Measurements from ENCODE around the gene SDC3.

Gene SDC3

GRCh38 chr1:30875197-30875596, 33.4 kb downstream of the SDC3 start:
- Histone ChIP-seq H3K9ac (ENCODE audit: low read depth, low read length) (no peak overlapping the region), H3K27me3 (ENCODE audit: insufficient read depth, low read length, poor library complexity) (peaks cover 22% of the 10 kb centered on the region), H3K27ac (ENCODE audit: low read length) (no peak overlapping the region), H3K9me3 (ENCODE audit: insufficient read depth, low read length, severe bottlenecking) (peaks cover 13% of the 10 kb centered on the region), H3K4me1 (ENCODE audit: insufficient read depth, low read length) (no peaks in the 10 kb centered on the region), H2AFZ (ENCODE audit: low read depth, low read length) (no peak overlapping the region), H3K4me2 (ENCODE audit: insufficient read depth, low read length) (no peak overlapping the region), H3K4me3 (ENCODE audit: low read depth in 1 of 2, low read length in 2 of 2) (no peak overlapping the region), H3K79me2 (ENCODE audit: insufficient read depth, low read length) (no peaks in the 10 kb centered on the region), H3K36me3 (ENCODE audit: insufficient read depth, low read length) (no peaks in the 10 kb centered on the region), H4K20me1 (ENCODE audit: insufficient read depth, low read length) (peaks cover 11% of the 10 kb centered on the region; the same call in 1 of the 2 replicates)
- ATAC-seq (ENCODE audit: insufficient read depth, low read depth) (no peak), DNase-seq (no peak)
- TF ChIP-seq CTCF (IDR thresholded peaks at IDR 0.05; ENCODE audit: borderline replicate concordance, extremely low read depth, low read length, poor library complexity, severe bottlenecking) = no peak
- TF ChIP-seq EZH2 (IDR thresholded peaks at IDR 0.05; ENCODE audit: borderline replicate concordance, low read depth, low read length, severe bottlenecking) = no peak

GRCh38 chr1:30874176-30874575, 34.4 kb downstream of the SDC3 start:
- Histone ChIP-seq H3K27me3 (ENCODE audit: insufficient read depth, low read length, poor library complexity) (peaks cover 22% of the 10 kb centered on the region), H3K79me2 (ENCODE audit: insufficient read depth, low read length) (no peaks in the 10 kb centered on the region), H3K27ac (ENCODE audit: low read length) (no peak overlapping the region), H2AFZ (ENCODE audit: low read depth, low read length) (no peak overlapping the region), H3K36me3 (ENCODE audit: insufficient read depth, low read length) (no peaks in the 10 kb centered on the region), H3K4me1 (ENCODE audit: insufficient read depth, low read length) (no peaks in the 10 kb centered on the region), H3K9ac (ENCODE audit: low read depth, low read length) (no peak overlapping the region), H4K20me1 (ENCODE audit: insufficient read depth, low read length) (peaks cover 11% of the 10 kb centered on the region; the same call in 1 of the 2 replicates), H3K4me3 (ENCODE audit: low read depth in 1 of 2, low read length in 2 of 2) (no peak overlapping the region), H3K4me2 (ENCODE audit: insufficient read depth, low read length) (no peak overlapping the region), H3K9me3 (ENCODE audit: insufficient read depth, low read length, severe bottlenecking) (peaks cover 13% of the 10 kb centered on the region)
- no peak for TF ChIP-seq CTCF (IDR thresholded peaks at IDR 0.05; ENCODE audit: borderline replicate concordance, extremely low read depth, low read length, poor library complexity, severe bottlenecking)
- TF ChIP-seq EZH2 (IDR thresholded peaks at IDR 0.05; ENCODE audit: borderline replicate concordance, low read depth, low read length, severe bottlenecking) = no peak
- no peak for DNase-seq
- no peak for ATAC-seq (ENCODE audit: insufficient read depth, low read depth)

- H3K9me3 ChIP-seq (ENCODE audit: insufficient read depth, low read length, severe bottlenecking) = peaks cover 13% of the 10 kb centered on the region
- TF ChIP-seq CTCF (IDR thresholded peaks at IDR 0.05; ENCODE audit: borderline replicate concordance, extremely low read depth, low read length, poor library complexity, severe bottlenecking) (no peak), EZH2 (IDR thresholded peaks at IDR 0.05; ENCODE audit: borderline replicate concordance, low read depth, low read length, severe bottlenecking) (no peak)
- H3K4me3 ChIP-seq (ENCODE audit: low read depth in 1 of 2, low read length in 2 of 2) = no peak overlapping the region
- no peaks in the 10 kb centered on the region for H3K79me2 ChIP-seq (ENCODE audit: insufficient read depth, low read length)
- no peak for DNase-seq
- peaks cover 10% of the 10 kb centered on the region for H3K27me3 ChIP-seq (ENCODE audit: insufficient read depth, low read length, poor library complexity)
- peaks cover 2% of the 10 kb centered on the region; the same call in 1 of the 2 replicates for H4K20me1 ChIP-seq (ENCODE audit: insufficient read depth, low read length)
- H3K36me3 ChIP-seq (ENCODE audit: insufficient read depth, low read length) = no peaks in the 10 kb centered on the region
- H2AFZ ChIP-seq (ENCODE audit: low read depth, low read length) = no peak overlapping the region
- H3K4me1 ChIP-seq (ENCODE audit: insufficient read depth, low read length) = no peaks in the 10 kb centered on the region
- no peak for ATAC-seq (ENCODE audit: insufficient read depth, low read depth)
- no peak overlapping the region for H3K9ac ChIP-seq (ENCODE audit: low read depth, low read length)
- no peak overlapping the region for H3K27ac ChIP-seq (ENCODE audit: low read length)
- H3K4me2 ChIP-seq (ENCODE audit: insufficient read depth, low read length) = no peak overlapping the region
Measured at GRCh38 chr1:30872948-30873263, 35.7 kb downstream of the SDC3 start.
